Activated T-cell treated with anti-CD3 and anti-CD28 coated beads, Interleukin-2, amount 50 U/mL, for 72 hours (primary cell): Measurements from ENCODE around the gene RPS18. TPM values are rescaled to one million over a fixed set of nuclear protein-coding genes. Genes with fewer than 3 reads are reported as not detected.

ENCODE experiments used
- ATAC-seq, 2 donors: fragments of 150-1000 bp; cut with Tn5 transposase; replicated peaks in 1 of 2; 2 replicates each; pipeline ENCODE4 v1.10.0; 2021; ENCODE audit warnings: moderate library complexity in 2 of 2, mild to moderate bottlenecking in 1 of 2
- DNase-seq, 2 donors: peaks; one replicate each; pipeline ENCODE4 v3.0.0; 2021 to 2022; ENCODE audit warnings: mixed read lengths in 1 of 2
- H3K27ac Mint-ChIP-seq: one replicate; pipeline ENCODE4 v1.8.0; 2022; ENCODE audit warnings: mild to moderate bottlenecking, moderate library complexity, mixed read lengths
- H3K27me3 Mint-ChIP-seq: one replicate; pipeline ENCODE4 v1.8.0; 2022; ENCODE audit warnings: low read depth, mixed read lengths
- H3K36me3 Mint-ChIP-seq, 2 donors: one replicate each; pipeline ENCODE4 v1.8.0; 2022; ENCODE audit warnings: mixed read lengths in 2 of 2, mild to moderate bottlenecking in 1 of 2; ENCODE audit not compliant: insufficient read depth in 2 of 2
- H3K4me1 Mint-ChIP-seq: one replicate; pipeline ENCODE4 v1.8.0; 2022; ENCODE audit warnings: low read depth, mixed read lengths
- H3K4me3 Mint-ChIP-seq, 2 donors: one replicate each; pipeline ENCODE4 v1.8.0; 2022; ENCODE audit warnings: mild to moderate bottlenecking in 2 of 2, mixed read lengths in 2 of 2, moderate library complexity in 2 of 2
- H3K9me3 Mint-ChIP-seq, 2 donors: one replicate each; pipeline ENCODE4 v1.8.0; 2022; ENCODE audit warnings: mixed read lengths in 2 of 2
- total RNA-seq, 2 donors: library from RNA; stranded (reverse); gene quantifications; one replicate each; pipeline ENCODE4 v1.2.3, GENCODE V29; 2022

RPS18 gene
- total RNA-seq, 2 donors from 2014 or later: 4,335 to 4,825 TPM

GRCh38 chr6:33298773-33299236, 26.9 kb downstream of the RPS18 start, which contains the start of gene RGL2:
RGL2 (minus strand) TSS chr6:33298942; CDS start chr6:33298610, 332 bp downstream.
- H3K4me1 Mint-ChIP-seq: peaks cover 39% of the 10 kb centered on the region
- ATAC-seq (peak; percentile 22 to 38), DNase-seq (peak; percentile 54 to 69)
- no peaks in the 10 kb centered on the region for H3K9me3 Mint-ChIP-seq
- peaks cover 13 to 26% of the 10 kb centered on the region in 2 donors for H3K36me3 Mint-ChIP-seq
- no peaks in the 10 kb centered on the region for H3K27me3 Mint-ChIP-seq
- peak within 1 kb of the TSS; percentile 98 for H3K27ac Mint-ChIP-seq
- H3K4me3 Mint-ChIP-seq: peak within 1 kb of the TSS; percentile 98 to 100

- Mint-ChIP-seq H3K27me3 (no peaks in the 10 kb centered on the region), H3K9me3 (no peaks in the 10 kb centered on the region), H3K4me3 (peak overlapping the region; percentile 98 to 100), H3K4me1 (peaks cover 43% of the 10 kb centered on the region), H3K27ac (peak overlapping the region; percentile 86), H3K36me3 (peaks cover 13 to 25% of the 10 kb centered on the region in 2 donors)
- DNase-seq (peak; percentile 95), ATAC-seq (peak; percentile 88 to 91)
These were observed 27.5 kb downstream of the RPS18 start for GRCh38 chr6:33299237-33299944.

- DNase-seq (no peak), ATAC-seq (no peak)
- peaks cover 59% of the 10 kb centered on the region for H3K4me1 Mint-ChIP-seq
- H3K4me3 Mint-ChIP-seq: no peak overlapping the region
- no peaks in the 10 kb centered on the region for H3K27me3 Mint-ChIP-seq
- H3K36me3 Mint-ChIP-seq: peaks cover 16 to 30% of the 10 kb centered on the region in 2 donors
- no peaks in the 10 kb centered on the region for H3K9me3 Mint-ChIP-seq
- H3K27ac Mint-ChIP-seq: no peak overlapping the region
These were observed 30.0 kb downstream of the RPS18 start for GRCh38 chr6:33301877-33302276.

GRCh38 chr6:33304216-33304615, 32.3 kb downstream of the RPS18 start:
- H3K4me1 Mint-ChIP-seq: peaks cover 59% of the 10 kb centered on the region
- DNase-seq (no peak), ATAC-seq (no peak)
- no peak overlapping the region for H3K4me3 Mint-ChIP-seq
- H3K27ac Mint-ChIP-seq: no peak overlapping the region
- no peaks in the 10 kb centered on the region for H3K27me3 Mint-ChIP-seq
- H3K9me3 Mint-ChIP-seq: no peaks in the 10 kb centered on the region
- H3K36me3 Mint-ChIP-seq: peaks cover 16 to 38% of the 10 kb centered on the region in 2 donors

- Mint-ChIP-seq H3K9me3 (no peaks in the 10 kb centered on the region), H3K4me3 (no peak overlapping the region), H3K27ac (peak overlapping the region; percentile 13), H3K27me3 (no peaks in the 10 kb centered on the region), H3K36me3 (peaks cover 10 to 33% of the 10 kb centered on the region in 2 donors), H3K4me1 (peaks cover 55% of the 10 kb centered on the region)
- ATAC-seq: no peak
- DNase-seq: no peak
These were observed 33.2 kb downstream of the RPS18 start for GRCh38 chr6:33305052-33305451.

GRCh38 chr6:33306356-33306755, 34.5 kb downstream of the RPS18 start:
- H3K4me3 Mint-ChIP-seq: no peak overlapping the region

GRCh38 chr6:33312361-33313104, 40.7 kb downstream of the RPS18 start:
- H3K36me3 Mint-ChIP-seq: peaks cover 12 to 32% of the 10 kb centered on the region in 2 donors
- peak; percentile 76 to 84 for DNase-seq
- no peaks in the 10 kb centered on the region for H3K27me3 Mint-ChIP-seq
- ATAC-seq: peak; percentile 44 to 46
- peak overlapping the region; percentile 98 for H3K27ac Mint-ChIP-seq
- H3K9me3 Mint-ChIP-seq: no peaks in the 10 kb centered on the region
- peak overlapping the region; percentile 98 for H3K4me3 Mint-ChIP-seq
- H3K4me1 Mint-ChIP-seq: peaks cover 68% of the 10 kb centered on the region

More at GRCh38 chr6:33306356-33306755, 34.5 kb downstream of the RPS18 start:
- DNase-seq (no peak), ATAC-seq (no peak)
- Mint-ChIP-seq H3K4me1 (peaks cover 56% of the 10 kb centered on the region), H3K36me3 (peaks cover 8 to 31% of the 10 kb centered on the region in 2 donors), H3K27me3 (no peaks in the 10 kb centered on the region), H3K9me3 (no peaks in the 10 kb centered on the region), H3K27ac (no peak overlapping the region)

- Mint-ChIP-seq H3K4me1 (peaks cover 70% of the 10 kb centered on the region), H3K36me3 (peaks cover 12 to 31% of the 10 kb centered on the region in 2 donors), H3K27ac (peak overlapping the region; percentile 98), H3K27me3 (no peaks in the 10 kb centered on the region), H3K9me3 (no peaks in the 10 kb centered on the region), H3K4me3 (peak overlapping the region; percentile 98)
- peak; percentile 12 to 27 for ATAC-seq
- peak; percentile 56 to 66 for DNase-seq
These were observed 41.3 kb downstream of the RPS18 start for GRCh38 chr6:33313105-33313708.

GRCh38 chr6:33313709-33314514, 42.0 kb downstream of the RPS18 start, which contains the start of gene TAPBP:
TAPBP (minus strand) TSS chr6:33314078; CDS start chr6:33314041, 37 bp downstream.
- Mint-ChIP-seq H3K4me1 (peaks cover 70% of the 10 kb centered on the region), H3K27me3 (no peaks in the 10 kb centered on the region), H3K4me3 (peak within 1 kb of the TSS; percentile 98), H3K36me3 (peaks cover 11 to 31% of the 10 kb centered on the region in 2 donors), H3K27ac (peak within 1 kb of the TSS; percentile 98), H3K9me3 (no peaks in the 10 kb centered on the region)
- DNase-seq (peak; percentile 84 to 88), ATAC-seq (peak; percentile 63)

GRCh38 chr6:33314515-33314942, 42.7 kb downstream of the RPS18 start:
- peak; percentile 62 to 64 for DNase-seq
- H3K4me1 Mint-ChIP-seq: peaks cover 74% of the 10 kb centered on the region
- H3K9me3 Mint-ChIP-seq: no peaks in the 10 kb centered on the region
- H3K4me3 Mint-ChIP-seq: peak overlapping the region; percentile 98
- H3K27me3 Mint-ChIP-seq: no peaks in the 10 kb centered on the region
- H3K36me3 Mint-ChIP-seq: peaks cover 13 to 33% of the 10 kb centered on the region in 2 donors
- peak overlapping the region; percentile 98 for H3K27ac Mint-ChIP-seq
- peak; percentile 48 for ATAC-seq

- Mint-ChIP-seq H3K36me3 (peaks cover 13 to 37% of the 10 kb centered on the region in 2 donors), H3K4me3 (peak overlapping the region; percentile 98), H3K4me1 (peaks cover 76% of the 10 kb centered on the region), H3K9me3 (no peaks in the 10 kb centered on the region), H3K27me3 (no peaks in the 10 kb centered on the region), H3K27ac (peak overlapping the region; percentile 98)
- DNase-seq: peak in 1 of 2 donors; percentile 19
- no peak for ATAC-seq
These were observed 43.3 kb downstream of the RPS18 start for GRCh38 chr6:33314943-33315792.
